Measurements from ENCODE around the gene MAN1A1. TPM values are rescaled to one million over a fixed set of nuclear protein-coding genes. Genes with fewer than 3 reads are reported as not detected.
"Not testable (repeated sequence)": the region's sequence is repeated elsewhere in the genome, so short reads cannot be mapped to it uniquely, and the experiment has no call there.

Gene MAN1A1
- total RNA-seq, 2 donors from 2014 or later, result 27.5 to 34.2 TPM

- Mint-ChIP-seq H3K27me3 (no peaks in the 10 kb centered on the region), H3K27ac (no peak overlapping the region), H3K9me3 (no peaks in the 10 kb centered on the region), H3K36me3 (no peaks in the 10 kb centered on the region), H3K4me1 (ENCODE audit: low read depth in 2 of 2) (peaks cover 20 to 28% of the 10 kb centered on the region in 2 donors), H3K4me3 (no peak overlapping the region)
- DNase-seq (ENCODE audit: low spot score) (no peak), ATAC-seq (no peak)
Observed at GRCh38 chr6:119297049-119297448, 52.5 kb downstream of the MAN1A1 start.

GRCh38 chr6:119296036-119297035, 53.2 kb downstream of the MAN1A1 start:
- Mint-ChIP-seq H3K9me3 (no peaks in the 10 kb centered on the region), H3K36me3 (no peaks in the 10 kb centered on the region), H3K4me3 (peak overlapping the region; percentile 49)

GRCh38 chr6:119294984-119295383, 54.6 kb downstream of the MAN1A1 start:
- peak; percentile 69 to 95 for ATAC-seq
- H3K4me3 Mint-ChIP-seq, result peak overlapping the region; percentile 49
- no peaks in the 10 kb centered on the region for H3K27me3 Mint-ChIP-seq
- peak overlapping the region; percentile 15 to 31 for H3K27ac Mint-ChIP-seq
- H3K4me1 Mint-ChIP-seq (ENCODE audit: low read depth in 2 of 2), result peaks cover 26 to 28% of the 10 kb centered on the region in 2 donors
- no peaks in the 10 kb centered on the region for H3K9me3 Mint-ChIP-seq
- DNase-seq (ENCODE audit: low spot score), result no peak
- no peaks in the 10 kb centered on the region for H3K36me3 Mint-ChIP-seq

More at GRCh38 chr6:119296036-119297035, 53.2 kb downstream of the MAN1A1 start:
- H3K27ac Mint-ChIP-seq, result peak overlapping the region; percentile 15 to 31
- ATAC-seq (no peak), DNase-seq (ENCODE audit: low spot score) (no peak)
- H3K4me1 Mint-ChIP-seq (ENCODE audit: low read depth in 2 of 2), result peaks cover 22 to 28% of the 10 kb centered on the region in 2 donors
- H3K27me3 Mint-ChIP-seq, result no peaks in the 10 kb centered on the region

- H3K27ac Mint-ChIP-seq; H3K4me3 Mint-ChIP-seq; H3K9me3 Mint-ChIP-seq; ATAC-seq; DNase-seq (ENCODE audit: low spot score); H3K27me3 Mint-ChIP-seq: not testable (repeated sequence)
- Mint-ChIP-seq H3K36me3 (peaks cover 11% of the 10 kb centered on the region), H3K4me1 (ENCODE audit: low read depth in 2 of 2) (peaks cover 28 to 29% of the 10 kb centered on the region in 2 donors)
Observed at GRCh38 chr6:119291060-119291459, 58.5 kb downstream of the MAN1A1 start.

GRCh38 chr6:119290306-119290705, 59.3 kb downstream of the MAN1A1 start:
- no peak overlapping the region for H3K4me3 Mint-ChIP-seq
- DNase-seq (ENCODE audit: low spot score) (no peak), ATAC-seq (no peak)
- H3K27me3 Mint-ChIP-seq, result no peaks in the 10 kb centered on the region
- H3K27ac Mint-ChIP-seq, result no peak overlapping the region
- peaks cover 11% of the 10 kb centered on the region for H3K36me3 Mint-ChIP-seq
- H3K4me1 Mint-ChIP-seq (ENCODE audit: low read depth in 2 of 2), result peaks cover 21 to 22% of the 10 kb centered on the region in 2 donors
- H3K9me3 Mint-ChIP-seq, result no peaks in the 10 kb centered on the region

GRCh38 chr6:119289651-119290050, 59.9 kb downstream of the MAN1A1 start:
- H3K36me3 Mint-ChIP-seq, result peaks cover 11% of the 10 kb centered on the region

GRCh38 chr6:119285908-119286625, 63.5 kb downstream of the MAN1A1 start:
- Mint-ChIP-seq H3K36me3 (peaks cover 11% of the 10 kb centered on the region), H3K27me3 (no peaks in the 10 kb centered on the region)

More at GRCh38 chr6:119289651-119290050, 59.9 kb downstream of the MAN1A1 start:
- Mint-ChIP-seq H3K4me3 (no peak overlapping the region), H3K4me1 (ENCODE audit: low read depth in 2 of 2) (peaks cover 15 to 18% of the 10 kb centered on the region in 2 donors), H3K27me3 (no peaks in the 10 kb centered on the region), H3K27ac (no peak overlapping the region), H3K9me3 (no peaks in the 10 kb centered on the region)
- no peak for DNase-seq (ENCODE audit: low spot score)
- ATAC-seq, result no peak

GRCh38 chr6:119284861-119285521, 64.6 kb downstream of the MAN1A1 start:
- no peak overlapping the region for H3K27ac Mint-ChIP-seq
- H3K4me3 Mint-ChIP-seq, result no peak overlapping the region
- H3K4me1 Mint-ChIP-seq (ENCODE audit: low read depth in 2 of 2), result peaks cover 17 to 19% of the 10 kb centered on the region in 2 donors
- H3K9me3 Mint-ChIP-seq, result no peaks in the 10 kb centered on the region
- DNase-seq (ENCODE audit: low spot score), result no peak
- peaks cover 11% of the 10 kb centered on the region for H3K36me3 Mint-ChIP-seq
- ATAC-seq, result no peak
- no peaks in the 10 kb centered on the region for H3K27me3 Mint-ChIP-seq

More at GRCh38 chr6:119285908-119286625, 63.5 kb downstream of the MAN1A1 start:
- no peak for DNase-seq (ENCODE audit: low spot score)
- Mint-ChIP-seq H3K27ac (no peak overlapping the region), H3K4me3 (no peak overlapping the region), H3K9me3 (no peaks in the 10 kb centered on the region), H3K4me1 (ENCODE audit: low read depth in 2 of 2) (peaks cover 17 to 20% of the 10 kb centered on the region in 2 donors)
- ATAC-seq, result no peak

- no peaks in the 10 kb centered on the region for H3K27me3 Mint-ChIP-seq
- ATAC-seq (no peak), DNase-seq (ENCODE audit: low spot score) (no peak)
- H3K4me1 Mint-ChIP-seq (ENCODE audit: low read depth in 2 of 2), result peaks cover 16 to 17% of the 10 kb centered on the region in 2 donors
- peaks cover 11% of the 10 kb centered on the region for H3K36me3 Mint-ChIP-seq
- no peak overlapping the region for H3K27ac Mint-ChIP-seq
- H3K4me3 Mint-ChIP-seq, result no peak overlapping the region
- H3K9me3 Mint-ChIP-seq, result no peaks in the 10 kb centered on the region
Observed at GRCh38 chr6:119283979-119284545, 65.5 kb downstream of the MAN1A1 start.

GRCh38 chr6:119283214-119283613, 66.3 kb downstream of the MAN1A1 start:
- H3K4me3 Mint-ChIP-seq, result no peak overlapping the region
- no peak for DNase-seq (ENCODE audit: low spot score)
- H3K36me3 Mint-ChIP-seq, result peaks cover 11% of the 10 kb centered on the region
- H3K9me3 Mint-ChIP-seq, result no peaks in the 10 kb centered on the region
- H3K27me3 Mint-ChIP-seq, result no peaks in the 10 kb centered on the region
- H3K27ac Mint-ChIP-seq, result no peak overlapping the region
- ATAC-seq, result no peak
- H3K4me1 Mint-ChIP-seq (ENCODE audit: low read depth in 2 of 2), result peaks cover 16 to 17% of the 10 kb centered on the region in 2 donors

GRCh38 chr6:119280668-119281067, 68.9 kb downstream of the MAN1A1 start:
- no peak for ATAC-seq
- no peaks in the 10 kb centered on the region for H3K36me3 Mint-ChIP-seq

GRCh38 chr6:119280080-119280479, 69.5 kb downstream of the MAN1A1 start:
- DNase-seq (ENCODE audit: low spot score) (no peak), ATAC-seq (no peak)
- no peaks in the 10 kb centered on the region for H3K9me3 Mint-ChIP-seq
- no peaks in the 10 kb centered on the region for H3K36me3 Mint-ChIP-seq
- no peaks in the 10 kb centered on the region for H3K27me3 Mint-ChIP-seq
- H3K4me3 Mint-ChIP-seq, result no peak overlapping the region
- peaks cover 7 to 13% of the 10 kb centered on the region in 2 donors for H3K4me1 Mint-ChIP-seq (ENCODE audit: low read depth in 2 of 2)
- H3K27ac Mint-ChIP-seq, result no peak overlapping the region

More at GRCh38 chr6:119280668-119281067, 68.9 kb downstream of the MAN1A1 start:
- Mint-ChIP-seq H3K4me3 (no peak overlapping the region), H3K4me1 (ENCODE audit: low read depth in 2 of 2) (peaks cover 7 to 13% of the 10 kb centered on the region in 2 donors), H3K27me3 (no peaks in the 10 kb centered on the region), H3K27ac (no peak overlapping the region), H3K9me3 (no peaks in the 10 kb centered on the region)
- no peak for DNase-seq (ENCODE audit: low spot score)

GRCh38 chr6:119278625-119279024, 70.9 kb downstream of the MAN1A1 start:
- no peak for DNase-seq (ENCODE audit: low spot score)
- no peaks in the 10 kb centered on the region for H3K27me3 Mint-ChIP-seq
- H3K36me3 Mint-ChIP-seq, result no peaks in the 10 kb centered on the region
- ATAC-seq, result no peak
- no peak overlapping the region for H3K27ac Mint-ChIP-seq
- H3K4me3 Mint-ChIP-seq, result no peak overlapping the region
- H3K9me3 Mint-ChIP-seq, result no peaks in the 10 kb centered on the region
- peaks cover 7 to 13% of the 10 kb centered on the region in 2 donors for H3K4me1 Mint-ChIP-seq (ENCODE audit: low read depth in 2 of 2)
